HG03103 (cell line): ENCODE results near the gene PRMT5.
"Not testable (repeated sequence)": the region's sequence is repeated elsewhere in the genome, so short reads cannot be mapped to it uniquely, and the experiment has no call there.

Experiments
- ATAC-seq: cut with Tn5 transposase; IDR thresholded peaks from one replicate; pipeline ENCODE4 v1.9.1; 2021; ENCODE audit warnings: low read depth; ENCODE audit not compliant: unreplicated experiment

Gene PRMT5

GRCh38 chr14:22929104-22929960 lies at the start of gene PRMT5:
Gene PRMT5 (minus strand): TSS chr14:22929376. CDS start chr14:22929361, 15 bp downstream.
- ATAC-seq, result peak; percentile 96

GRCh38 chr14:22978487-22978837 lies 49.3 kb upstream of the PRMT5 start:
- no peak for ATAC-seq

GRCh38 chr14:22977684-22978486 lies 48.7 kb upstream of the PRMT5 start:
- no peak for ATAC-seq

- no peak for ATAC-seq
Measured at GRCh38 chr14:22977434-22977683, 48.2 kb upstream of the PRMT5 start.

GRCh38 chr14:22976620-22977433 lies 47.7 kb upstream of the PRMT5 start:
- ATAC-seq, result no peak

GRCh38 chr14:22974530-22975313 lies 45.5 kb upstream of the PRMT5 start:
- ATAC-seq, result no peak

GRCh38 chr14:22973217-22974032 lies 44.2 kb upstream of the PRMT5 start:
- no peak for ATAC-seq

GRCh38 chr14:22972313-22972930 lies 43.2 kb upstream of the PRMT5 start:
- ATAC-seq, result no peak

- ATAC-seq, result no peak
Measured at GRCh38 chr14:22971152-22971551, 42.0 kb upstream of the PRMT5 start.

- no peak for ATAC-seq
Measured at GRCh38 chr14:22966783-22967269, 37.6 kb upstream of the PRMT5 start.

- ATAC-seq, result not testable (repeated sequence)
Measured at GRCh38 chr14:22965916-22966782, 37.0 kb upstream of the PRMT5 start.

GRCh38 chr14:22962061-22962676 lies 33.0 kb upstream of the PRMT5 start:
- no peak for ATAC-seq

- no peak for ATAC-seq
Measured at GRCh38 chr14:22955702-22956569, 26.8 kb upstream of the PRMT5 start.

- ATAC-seq, result no peak
Measured at GRCh38 chr14:22952418-22952817, 23.2 kb upstream of the PRMT5 start.

- not testable (repeated sequence) for ATAC-seq
Measured at GRCh38 chr14:22951795-22952194, 22.6 kb upstream of the PRMT5 start.

- ATAC-seq, result no peak
Measured at GRCh38 chr14:22945642-22946041, 16.5 kb upstream of the PRMT5 start.

- ATAC-seq, result no peak
Measured at GRCh38 chr14:22939684-22940083, 10.5 kb upstream of the PRMT5 start.
